Measurements from ENCODE around the gene CCR3.

CCR3 gene

GRCh38 chr3:46269556-46269955, 27.3 kb downstream of the CCR3 start:
- in situ Hi-C loops (cut with MboI; ENCODE audit: low sequenced_read_pairs) = no loop called here

GRCh38 chr3:46270474-46270873, 28.2 kb downstream of the CCR3 start:
- in situ Hi-C loops (cut with MboI; ENCODE audit: low sequenced_read_pairs) = no loop called here

GRCh38 chr3:46271209-46271745, 29.0 kb downstream of the CCR3 start:
- in situ Hi-C loops (cut with MboI; ENCODE audit: low sequenced_read_pairs) = no loop called here

- in situ Hi-C loops (cut with MboI; ENCODE audit: low sequenced_read_pairs) = no loop called here
These were observed 29.8 kb downstream of the CCR3 start for GRCh38 chr3:46272028-46272451.

- in situ Hi-C loops (cut with MboI; ENCODE audit: low sequenced_read_pairs) = no loop called here
These were observed 34.3 kb downstream of the CCR3 start for GRCh38 chr3:46276497-46277099.

GRCh38 chr3:46277476-46277875, 35.2 kb downstream of the CCR3 start:
- in situ Hi-C loops (cut with MboI; ENCODE audit: low sequenced_read_pairs) = no loop called here

GRCh38 chr3:46278816-46279672, 36.8 kb downstream of the CCR3 start:
- in situ Hi-C loops (cut with MboI; ENCODE audit: low sequenced_read_pairs) = no loop called here

GRCh38 chr3:46280105-46280797, 38.0 kb downstream of the CCR3 start:
- in situ Hi-C loops (cut with MboI; ENCODE audit: low sequenced_read_pairs) = no loop called here

- in situ Hi-C loops (cut with MboI; ENCODE audit: low sequenced_read_pairs) = no loop called here
These were observed 39.3 kb downstream of the CCR3 start for GRCh38 chr3:46281551-46281950.

GRCh38 chr3:46282041-46282440, 39.8 kb downstream of the CCR3 start:
- in situ Hi-C loops (cut with MboI; ENCODE audit: low sequenced_read_pairs) = no loop called here

GRCh38 chr3:46282696-46283095, 40.4 kb downstream of the CCR3 start:
- in situ Hi-C loops (cut with MboI; ENCODE audit: low sequenced_read_pairs) = no loop called here

- in situ Hi-C loops (cut with MboI; ENCODE audit: low sequenced_read_pairs) = no loop called here
These were observed 41.7 kb downstream of the CCR3 start for GRCh38 chr3:46283881-46284450.

GRCh38 chr3:46284981-46285683, 42.9 kb downstream of the CCR3 start:
- in situ Hi-C loops (cut with MboI; ENCODE audit: low sequenced_read_pairs) = no loop called here

GRCh38 chr3:46285931-46286619, 43.8 kb downstream of the CCR3 start:
- in situ Hi-C loops (cut with MboI; ENCODE audit: low sequenced_read_pairs) = no loop called here

GRCh38 chr3:46286947-46287565, 44.8 kb downstream of the CCR3 start:
- in situ Hi-C loops (cut with MboI; ENCODE audit: low sequenced_read_pairs) = no loop called here

- in situ Hi-C loops (cut with MboI; ENCODE audit: low sequenced_read_pairs) = no loop called here
These were observed 47.3 kb downstream of the CCR3 start for GRCh38 chr3:46289551-46289950.

- in situ Hi-C loops (cut with MboI; ENCODE audit: low sequenced_read_pairs) = no loop called here
These were observed 47.7 kb downstream of the CCR3 start for GRCh38 chr3:46289966-46290365.

- in situ Hi-C loops (cut with MboI; ENCODE audit: low sequenced_read_pairs) = no loop called here
These were observed 48.8 kb downstream of the CCR3 start for GRCh38 chr3:46291046-46291445.

GRCh38 chr3:46293035-46293724, 50.9 kb downstream of the CCR3 start:
- in situ Hi-C loops (cut with MboI; ENCODE audit: low sequenced_read_pairs) = no loop called here

Data from HL-60/S4 treated with retinoic acid at 250 ng/mL for 4 days and 3 days (cell line).